ENCODE results near the gene EID3. TPM values are rescaled to one million over a fixed set of nuclear protein-coding genes. Genes with fewer than 3 reads are reported as not detected.
"Not testable (repeated sequence)": the region's sequence is repeated elsewhere in the genome, so short reads cannot be mapped to it uniquely, and the experiment has no call there.

EID3 gene
- total and polyA plus RNA-seq, 2 donors (not counting 1 experiment from before 2014, with no cell fraction given), result 2.3 to 18.0 TPM

- DNase-seq (ENCODE audit: low read depth in 2 of 2), result no peak
- Histone ChIP-seq H3K9ac (ENCODE audit: insufficient read depth, low read length) (no peak overlapping the region), H3K4me1 (ENCODE audit: control insufficient read depth, extremely low read depth, insufficient read depth, low read length) (no peaks in the 10 kb centered on the region), H3K27ac (ENCODE audit: insufficient read depth, low read length) (no peak overlapping the region), H3K4me3 (replicated peaks in 1 of 4; ENCODE audit: control extremely low read depth in 1 of 4, insufficient read depth in 1 of 4, low read depth in 3 of 4, low read length in 4 of 4) (no peak overlapping the region), H3K9me3 (ENCODE audit: control insufficient read depth, insufficient read depth, low read depth, low read length) (no peaks in the 10 kb centered on the region), H3K4me2 (ENCODE audit: extremely low read depth, insufficient read depth, low read length) (no peak overlapping the region), H3K36me3 (ENCODE audit: control insufficient read depth, insufficient read depth, low read length) (peaks cover 20% of the 10 kb centered on the region), H3K27me3 (ENCODE audit: control insufficient read depth, insufficient read depth, low read length) (no peaks in the 10 kb centered on the region), H3K79me2 (ENCODE audit: control insufficient read depth, insufficient read depth, low read length) (peaks cover 29% of the 10 kb centered on the region), H2AFZ (ENCODE audit: low read length) (no peak overlapping the region), H4K20me1 (ENCODE audit: control insufficient read depth, extremely low read depth, insufficient read depth, low read length) (no peaks in the 10 kb centered on the region)
- no peak for TF ChIP-seq EZH2 (IDR thresholded peaks at IDR 0.05; ENCODE audit: low read length, missing control alignments)
- TF ChIP-seq, protein P1, sequence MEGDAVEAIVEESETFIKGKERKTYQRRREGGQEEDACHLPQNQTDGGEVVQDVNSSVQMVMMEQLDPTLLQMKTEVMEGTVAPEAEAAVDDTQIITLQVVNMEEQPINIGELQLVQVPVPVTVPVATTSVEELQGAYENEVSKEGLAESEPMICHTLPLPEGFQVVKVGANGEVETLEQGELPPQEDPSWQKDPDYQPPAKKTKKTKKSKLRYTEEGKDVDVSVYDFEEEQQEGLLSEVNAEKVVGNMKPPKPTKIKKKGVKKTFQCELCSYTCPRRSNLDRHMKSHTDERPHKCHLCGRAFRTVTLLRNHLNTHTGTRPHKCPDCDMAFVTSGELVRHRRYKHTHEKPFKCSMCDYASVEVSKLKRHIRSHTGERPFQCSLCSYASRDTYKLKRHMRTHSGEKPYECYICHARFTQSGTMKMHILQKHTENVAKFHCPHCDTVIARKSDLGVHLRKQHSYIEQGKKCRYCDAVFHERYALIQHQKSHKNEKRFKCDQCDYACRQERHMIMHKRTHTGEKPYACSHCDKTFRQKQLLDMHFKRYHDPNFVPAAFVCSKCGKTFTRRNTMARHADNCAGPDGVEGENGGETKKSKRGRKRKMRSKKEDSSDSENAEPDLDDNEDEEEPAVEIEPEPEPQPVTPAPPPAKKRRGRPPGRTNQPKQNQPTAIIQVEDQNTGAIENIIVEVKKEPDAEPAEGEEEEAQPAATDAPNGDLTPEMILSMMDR (conservative IDR thresholded peaks at IDR 0.05 in 1 of 2, IDR thresholded peaks at IDR 0.05 in 1 of 2; ENCODE audit: low read depth in 1 of 2, low read length in 2 of 2), result no peak
Measured at GRCh38 chr12:104323899-104324298, 20.4 kb downstream of the EID3 start.

- peaks cover 17% of the 10 kb centered on the region for H3K36me3 ChIP-seq (ENCODE audit: control insufficient read depth, insufficient read depth, low read length)
- H3K4me3 ChIP-seq (replicated peaks in 1 of 4; ENCODE audit: control extremely low read depth in 1 of 4, insufficient read depth in 1 of 4, low read depth in 3 of 4, low read length in 4 of 4); H2AFZ ChIP-seq (ENCODE audit: low read length); DNase-seq (ENCODE audit: low read depth in 2 of 2); H3K27ac ChIP-seq (ENCODE audit: insufficient read depth, low read length); H3K9me3 ChIP-seq (ENCODE audit: control insufficient read depth, insufficient read depth, low read depth, low read length); H3K9ac ChIP-seq (ENCODE audit: insufficient read depth, low read length); H3K27me3 ChIP-seq (ENCODE audit: control insufficient read depth, insufficient read depth, low read length); H4K20me1 ChIP-seq (ENCODE audit: control insufficient read depth, extremely low read depth, insufficient read depth, low read length); H3K4me1 ChIP-seq (ENCODE audit: control insufficient read depth, extremely low read depth, insufficient read depth, low read length); H3K4me2 ChIP-seq (ENCODE audit: extremely low read depth, insufficient read depth, low read length): not testable (repeated sequence)
- peaks cover 18% of the 10 kb centered on the region for H3K79me2 ChIP-seq (ENCODE audit: control insufficient read depth, insufficient read depth, low read length)
Measured at GRCh38 chr12:104328278-104328677, 24.7 kb downstream of the EID3 start.

GRCh38 chr12:104328790-104329189 lies 25.3 kb downstream of the EID3 start:
- H3K9me3 ChIP-seq (ENCODE audit: control insufficient read depth, insufficient read depth, low read depth, low read length), result no peaks in the 10 kb centered on the region
- peaks cover 20% of the 10 kb centered on the region for H3K79me2 ChIP-seq (ENCODE audit: control insufficient read depth, insufficient read depth, low read length)
- no peaks in the 10 kb centered on the region for H3K27me3 ChIP-seq (ENCODE audit: control insufficient read depth, insufficient read depth, low read length)
- H3K36me3 ChIP-seq (ENCODE audit: control insufficient read depth, insufficient read depth, low read length), result peaks cover 20% of the 10 kb centered on the region
- DNase-seq (ENCODE audit: low read depth in 2 of 2), result no peak
- H3K9ac ChIP-seq (ENCODE audit: insufficient read depth, low read length), result no peak overlapping the region
- no peak for TF ChIP-seq EZH2 (IDR thresholded peaks at IDR 0.05; ENCODE audit: low read length, missing control alignments)
- TF ChIP-seq, protein P1 (conservative IDR thresholded peaks at IDR 0.05 in 1 of 2, IDR thresholded peaks at IDR 0.05 in 1 of 2; ENCODE audit: low read depth in 1 of 2, low read length in 2 of 2), result no peak
- no peaks in the 10 kb centered on the region for H4K20me1 ChIP-seq (ENCODE audit: control insufficient read depth, extremely low read depth, insufficient read depth, low read length)
- no peak overlapping the region for H2AFZ ChIP-seq (ENCODE audit: low read length)
- H3K4me1 ChIP-seq (ENCODE audit: control insufficient read depth, extremely low read depth, insufficient read depth, low read length), result no peaks in the 10 kb centered on the region
- H3K4me3 ChIP-seq (replicated peaks in 1 of 4; ENCODE audit: control extremely low read depth in 1 of 4, insufficient read depth in 1 of 4, low read depth in 3 of 4, low read length in 4 of 4), result no peak overlapping the region
- H3K27ac ChIP-seq (ENCODE audit: insufficient read depth, low read length), result no peak overlapping the region
- no peak overlapping the region for H3K4me2 ChIP-seq (ENCODE audit: extremely low read depth, insufficient read depth, low read length)

Data from fibroblast of lung (primary cell).